Activated naive CD4-positive, alpha-beta T cell treated with anti-CD3 and anti-CD28 coated beads for 36 hours (primary cell): ENCODE data around the gene ONECUT1. TPM values are rescaled to one million over a fixed set of nuclear protein-coding genes. Genes with fewer than 3 reads are reported as not detected.

Experiments used
- CTCF ChIA-PET: fragments of 350-600 bp; sonication (Branson Sonifier 250); formaldehyde crosslinking; loops from one replicate; lab custom pipeline; 2021; ENCODE audit warnings: antibody characterized with exemption; lab: Charles Lee
- DNase-seq: peaks from one replicate; pipeline ENCODE4 v3.0.0-alpha.2; 2020
- H3K27ac Mint-ChIP-seq: one replicate; pipeline ENCODE4 v1.8.0; 2021; ENCODE audit warnings: mild to moderate bottlenecking, mixed read lengths
- H3K27me3 Mint-ChIP-seq: one replicate; pipeline ENCODE4 v1.8.0; 2021; ENCODE audit warnings: low read depth, mixed read lengths
- H3K36me3 Mint-ChIP-seq: one replicate; pipeline ENCODE4 v1.8.0; 2021; ENCODE audit warnings: low read depth, mixed read lengths
- H3K4me1 Mint-ChIP-seq: one replicate; pipeline ENCODE4 v1.8.0; 2021; ENCODE audit warnings: low read depth, mixed read lengths
- H3K4me3 Mint-ChIP-seq: one replicate; pipeline ENCODE4 v1.8.0; 2021; ENCODE audit warnings: mild to moderate bottlenecking, moderate library complexity, mixed read lengths
- H3K9me3 Mint-ChIP-seq: one replicate; pipeline ENCODE4 v1.8.0; 2021; ENCODE audit warnings: mixed read lengths
- intact Hi-C: fragments of 100-400 bp; cut with micrococcal nuclease; formaldehyde crosslinking; loops from one replicate; pipeline ENCODE4 v1.15.1; 2023
- total RNA-seq, 2 experiments: library from RNA; stranded (reverse); gene quantifications; one replicate each; pipeline ENCODE4 v1.2.3, GENCODE V29; 2021

ONECUT1 gene
- total RNA-seq, 2 experiments from 2014 or later = not detected

- no peak overlapping the region for H3K27ac Mint-ChIP-seq
- peaks cover 19% of the 10 kb centered on the region for H3K27me3 Mint-ChIP-seq
- DNase-seq = no peak
- CTCF ChIA-PET = no interaction called here
- no peaks in the 10 kb centered on the region for H3K9me3 Mint-ChIP-seq
- H3K4me1 Mint-ChIP-seq = no peaks in the 10 kb centered on the region
- H3K36me3 Mint-ChIP-seq = no peaks in the 10 kb centered on the region
- intact Hi-C loops = no loop called here
- no peak overlapping the region for H3K4me3 Mint-ChIP-seq
Measured at GRCh38 chr15:52764731-52765130, 25.4 kb downstream of the ONECUT1 start.

DNA sequence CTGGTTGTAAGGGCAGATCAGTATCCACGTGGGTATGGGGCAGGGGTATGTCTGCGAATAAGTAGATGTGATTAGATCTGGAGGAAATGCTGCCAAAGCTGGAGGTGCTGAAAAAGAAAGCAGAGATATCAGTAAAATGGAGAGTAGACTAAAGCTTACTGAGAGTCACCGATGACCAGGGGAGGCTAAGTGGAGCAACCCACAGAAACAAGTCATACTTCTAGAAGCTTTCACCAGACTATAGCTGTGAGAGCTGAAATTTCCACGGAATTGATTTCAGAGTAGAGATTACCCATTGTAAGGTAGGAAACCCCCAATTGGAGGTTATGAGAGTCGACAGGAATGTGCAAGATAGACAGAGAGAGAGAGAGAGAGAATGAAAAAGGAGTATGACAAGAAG, 27.5 kb downstream of the ONECUT1 start:
- H3K27ac Mint-ChIP-seq = no peak overlapping the region
- intact Hi-C loops = no loop called here
- DNase-seq = no peak
- no peaks in the 10 kb centered on the region for H3K4me1 Mint-ChIP-seq
- peaks cover 9% of the 10 kb centered on the region for H3K27me3 Mint-ChIP-seq
- CTCF ChIA-PET = no interaction called here
- no peak overlapping the region for H3K4me3 Mint-ChIP-seq
- no peaks in the 10 kb centered on the region for H3K9me3 Mint-ChIP-seq
- no peaks in the 10 kb centered on the region for H3K36me3 Mint-ChIP-seq

DNA sequence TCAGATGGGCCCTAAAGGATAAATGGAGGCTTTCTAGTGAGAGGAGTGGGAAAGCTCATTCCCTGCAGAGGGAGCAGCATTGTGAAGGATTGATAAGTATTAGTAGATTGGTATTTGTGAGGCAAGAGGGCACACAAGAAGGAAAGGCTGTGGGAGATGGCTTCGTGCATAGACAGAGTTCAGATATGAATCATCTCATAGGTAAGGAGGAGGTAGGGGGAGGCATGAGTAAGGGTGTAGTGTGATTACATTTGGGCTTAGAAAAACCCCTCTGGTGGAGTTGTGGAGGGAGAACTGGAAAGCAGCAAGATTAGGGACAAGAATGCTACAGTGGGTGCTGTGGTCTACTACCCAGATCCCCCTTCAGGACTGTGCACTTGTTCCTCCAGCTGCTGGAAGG, 29.6 kb downstream of the ONECUT1 start:
- DNase-seq = no peak
- Mint-ChIP-seq H3K36me3 (no peaks in the 10 kb centered on the region), H3K27me3 (peaks cover 7% of the 10 kb centered on the region), H3K9me3 (no peaks in the 10 kb centered on the region), H3K27ac (no peak overlapping the region), H3K4me1 (no peaks in the 10 kb centered on the region), H3K4me3 (no peak overlapping the region)
- intact Hi-C loops = no loop called here
- CTCF ChIA-PET = no interaction called here

DNA sequence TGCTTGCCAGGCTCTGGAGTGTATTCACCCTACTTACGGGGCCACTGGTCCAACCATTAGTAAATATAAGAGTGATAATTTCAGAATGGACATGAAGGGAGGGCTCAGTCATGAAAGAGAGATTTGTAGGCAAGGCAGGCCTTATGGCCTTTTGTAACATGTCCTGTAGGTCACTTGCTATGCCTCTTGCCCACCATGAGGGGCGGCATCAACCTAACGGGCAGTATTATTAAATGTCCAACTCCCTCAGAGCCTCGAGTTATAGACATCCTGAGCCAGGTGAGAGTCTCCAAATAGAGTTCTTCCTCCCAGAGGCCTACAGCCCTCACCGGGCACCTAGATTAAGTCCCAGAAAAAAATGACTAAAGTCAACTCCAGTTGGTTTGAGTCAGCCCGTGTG, 30.2 kb downstream of the ONECUT1 start:
- H3K9me3 Mint-ChIP-seq = no peaks in the 10 kb centered on the region
- H3K27ac Mint-ChIP-seq = no peak overlapping the region
- CTCF ChIA-PET = interaction anchor here (0.6 kb wide), 1 partner anchor 126 kb away, joined by 3 read pairs; no protein-coding TSS in a partner anchor
- no peaks in the 10 kb centered on the region for H3K36me3 Mint-ChIP-seq
- H3K4me3 Mint-ChIP-seq = no peak overlapping the region
- intact Hi-C loops = no loop called here
- H3K4me1 Mint-ChIP-seq = no peaks in the 10 kb centered on the region
- peaks cover 5% of the 10 kb centered on the region for H3K27me3 Mint-ChIP-seq
- DNase-seq = no peak

- intact Hi-C loops = no loop called here
- Mint-ChIP-seq H3K9me3 (no peaks in the 10 kb centered on the region), H3K27me3 (peaks cover 8% of the 10 kb centered on the region), H3K36me3 (no peaks in the 10 kb centered on the region), H3K4me1 (no peaks in the 10 kb centered on the region), H3K27ac (no peak overlapping the region), H3K4me3 (no peak overlapping the region)
- CTCF ChIA-PET = no interaction called here
- no peak for DNase-seq
Measured at GRCh38 chr15:52757496-52757895, 32.6 kb downstream of the ONECUT1 start.

GRCh38 chr15:52751522-52751921, 38.6 kb downstream of the ONECUT1 start:
- peaks cover 17% of the 10 kb centered on the region for H3K27me3 Mint-ChIP-seq
- DNase-seq = no peak
- CTCF ChIA-PET = no interaction called here

DNA sequence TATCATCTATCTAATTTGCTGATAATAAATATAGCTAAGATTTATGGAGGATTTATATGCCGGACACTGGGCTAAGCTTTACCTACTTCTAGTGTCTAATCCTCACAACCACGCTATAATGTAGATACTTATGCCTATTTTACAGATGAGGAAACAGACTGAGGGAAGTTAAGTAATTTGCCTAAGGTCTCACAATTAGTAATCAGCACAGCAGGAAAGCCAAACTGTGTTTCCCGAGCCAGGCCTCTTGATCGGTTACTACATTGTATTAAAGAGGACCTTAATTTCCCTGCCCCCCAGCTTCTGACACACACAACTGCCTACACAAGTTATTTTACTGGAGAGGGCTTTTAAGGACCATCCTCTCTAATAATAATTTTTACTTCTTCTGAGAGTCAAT, 40.9 kb downstream of the ONECUT1 start:
- CTCF ChIA-PET = no interaction called here
- DNase-seq = no peak
- Mint-ChIP-seq H3K27ac (no peak overlapping the region), H3K36me3 (no peaks in the 10 kb centered on the region), H3K9me3 (no peaks in the 10 kb centered on the region), H3K4me3 (no peak overlapping the region), H3K27me3 (peaks cover 13% of the 10 kb centered on the region), H3K4me1 (no peaks in the 10 kb centered on the region)
- intact Hi-C loops = no loop called here

More at GRCh38 chr15:52751522-52751921, 38.6 kb downstream of the ONECUT1 start:
- intact Hi-C loops = no loop called here
- H3K4me3 Mint-ChIP-seq = no peak overlapping the region
- no peak overlapping the region for H3K27ac Mint-ChIP-seq
- no peaks in the 10 kb centered on the region for H3K36me3 Mint-ChIP-seq
- no peaks in the 10 kb centered on the region for H3K4me1 Mint-ChIP-seq
- H3K9me3 Mint-ChIP-seq = no peaks in the 10 kb centered on the region

DNA sequence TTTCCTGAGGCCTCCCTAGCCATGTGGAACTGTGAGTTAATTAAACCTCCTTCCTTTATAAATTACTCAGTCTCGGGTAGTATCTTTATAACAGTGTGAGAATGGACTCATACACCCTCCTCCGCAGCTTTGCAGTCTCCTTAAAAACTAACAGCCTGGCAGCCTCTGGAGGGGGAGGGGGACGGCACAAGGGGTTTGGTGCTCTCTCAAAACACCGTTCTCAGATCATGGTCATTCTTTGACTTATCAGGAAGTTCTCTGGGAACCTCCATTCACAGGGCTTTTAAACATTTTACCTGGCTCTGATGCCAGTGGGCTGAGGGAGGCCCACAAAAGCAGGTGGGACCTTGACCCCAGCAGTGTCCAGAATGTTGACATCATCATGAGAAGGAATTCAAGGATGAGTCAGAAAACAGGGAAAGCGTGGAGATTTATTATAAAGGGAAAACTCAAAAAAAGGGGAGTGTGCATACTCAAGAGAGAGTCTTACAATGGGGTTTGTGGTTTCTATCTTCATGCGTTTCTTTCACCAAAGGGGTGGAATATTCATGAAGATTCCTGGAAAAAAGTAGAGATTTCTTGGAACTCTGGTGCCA, 43.9 kb downstream of the ONECUT1 start:
- Mint-ChIP-seq H3K36me3 (no peaks in the 10 kb centered on the region), H3K4me1 (no peaks in the 10 kb centered on the region), H3K4me3 (no peak overlapping the region), H3K9me3 (no peaks in the 10 kb centered on the region), H3K27ac (no peak overlapping the region), H3K27me3 (peaks cover 9% of the 10 kb centered on the region)
- CTCF ChIA-PET = no interaction called here
- intact Hi-C loops = no loop called here
- no peak for DNase-seq

DNA sequence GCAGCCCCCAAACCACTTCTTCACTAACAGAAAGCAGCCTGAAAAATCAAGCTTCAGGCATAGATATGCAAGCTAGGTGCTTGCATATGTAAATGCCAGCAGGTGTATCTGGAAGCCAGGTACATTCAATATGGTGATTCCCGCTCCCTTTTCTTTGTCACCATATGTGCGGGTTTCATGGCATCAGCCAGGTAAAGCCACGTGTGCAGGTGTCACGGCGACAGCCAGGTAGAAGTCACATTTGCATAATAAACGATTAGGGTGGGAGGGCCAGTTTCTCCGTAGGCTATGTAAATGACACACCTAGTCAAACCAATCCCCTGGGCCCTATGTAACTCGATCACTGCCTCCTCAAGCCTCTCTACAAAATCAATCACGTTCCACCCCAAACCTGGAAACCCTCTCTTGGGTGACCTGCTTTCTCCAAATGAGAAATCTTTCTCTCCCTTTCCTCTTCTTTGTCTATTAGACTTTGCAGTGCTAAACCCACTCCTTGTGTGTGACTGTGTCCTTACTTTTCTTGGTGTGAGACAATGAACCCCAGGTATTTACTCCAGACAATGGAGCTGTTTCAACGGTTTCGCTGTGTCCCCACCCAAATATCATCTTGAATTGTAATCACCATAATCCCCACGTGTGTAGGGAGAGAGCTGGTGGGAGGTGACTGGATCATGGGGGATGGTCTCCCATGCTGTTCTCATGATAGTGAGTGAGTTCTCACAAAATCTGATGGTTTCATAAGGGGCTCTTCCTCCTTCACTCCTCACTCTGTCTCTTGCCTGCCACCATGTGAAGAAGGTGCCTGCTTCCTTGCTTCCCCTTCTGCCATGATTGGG, 44.6 kb downstream of the ONECUT1 start:
- CTCF ChIA-PET = no interaction called here
- Mint-ChIP-seq H3K36me3 (no peaks in the 10 kb centered on the region), H3K27me3 (peaks cover 5% of the 10 kb centered on the region), H3K4me1 (no peaks in the 10 kb centered on the region), H3K4me3 (no peak overlapping the region), H3K27ac (no peak overlapping the region), H3K9me3 (no peaks in the 10 kb centered on the region)
- no peak for DNase-seq
- intact Hi-C loops = no loop called here

DNA sequence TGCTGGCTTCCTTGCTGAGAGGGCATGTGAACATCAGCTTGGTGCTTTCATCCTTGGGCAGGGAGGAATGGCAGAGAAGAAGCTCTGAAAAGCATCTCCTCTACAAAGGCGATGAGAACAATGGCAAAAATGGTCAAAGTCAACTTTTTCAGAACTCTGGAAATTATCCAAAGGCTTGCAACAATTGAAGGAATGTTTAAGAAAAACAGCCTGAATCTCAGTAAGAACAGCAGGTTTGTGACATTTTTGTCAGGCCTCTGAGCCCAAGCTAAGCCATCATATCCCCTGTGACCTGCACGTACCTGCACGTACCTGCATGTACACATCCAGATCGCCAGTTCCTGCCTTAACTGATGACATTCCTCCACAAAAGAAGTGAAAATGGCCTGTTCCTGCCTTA, 51.8 kb downstream of the ONECUT1 start:
- CTCF ChIA-PET = interaction anchor here (0.9 kb wide), 1 partner anchor 10 kb away, joined by 3 read pairs; no protein-coding TSS in a partner anchor
- no peaks in the 10 kb centered on the region for H3K36me3 Mint-ChIP-seq
- no peaks in the 10 kb centered on the region for H3K4me1 Mint-ChIP-seq
- intact Hi-C loops = no loop called here
- H3K4me3 Mint-ChIP-seq = no peak overlapping the region
- H3K9me3 Mint-ChIP-seq = no peaks in the 10 kb centered on the region
- no peak for DNase-seq
- H3K27ac Mint-ChIP-seq = no peak overlapping the region
- H3K27me3 Mint-ChIP-seq = no peaks in the 10 kb centered on the region

DNA sequence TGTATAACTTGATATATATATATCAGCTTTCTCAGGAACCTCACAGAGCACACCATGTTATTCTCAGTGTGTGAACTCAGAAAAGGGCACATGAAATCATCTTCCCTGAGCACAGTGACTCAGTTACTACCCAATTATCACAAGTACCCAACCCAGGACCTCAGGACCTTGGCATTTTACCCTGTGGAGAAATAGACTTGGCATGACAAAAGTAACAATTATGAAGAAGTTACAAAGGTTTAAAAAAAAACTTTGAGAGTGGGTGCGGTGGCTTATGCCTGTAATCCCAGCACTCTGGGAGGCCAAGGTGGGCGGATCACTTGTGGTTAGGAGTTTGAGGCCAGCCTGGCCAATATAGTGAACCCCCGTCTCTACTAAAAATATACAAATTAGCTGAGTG, 52.4 kb downstream of the ONECUT1 start:
- CTCF ChIA-PET = interaction anchor here (0.8 to 1.0 kb wide), 3 partner anchors 10 to 409 kb away, joined by 3 to 4 read pairs (median 3); no protein-coding TSS in a partner anchor
- intact Hi-C loops = no loop called here
- DNase-seq = no peak
- H3K27ac Mint-ChIP-seq = no peak overlapping the region
- no peaks in the 10 kb centered on the region for H3K4me1 Mint-ChIP-seq
- no peaks in the 10 kb centered on the region for H3K27me3 Mint-ChIP-seq
- H3K9me3 Mint-ChIP-seq = no peaks in the 10 kb centered on the region
- H3K36me3 Mint-ChIP-seq = no peaks in the 10 kb centered on the region
- no peak overlapping the region for H3K4me3 Mint-ChIP-seq

DNA sequence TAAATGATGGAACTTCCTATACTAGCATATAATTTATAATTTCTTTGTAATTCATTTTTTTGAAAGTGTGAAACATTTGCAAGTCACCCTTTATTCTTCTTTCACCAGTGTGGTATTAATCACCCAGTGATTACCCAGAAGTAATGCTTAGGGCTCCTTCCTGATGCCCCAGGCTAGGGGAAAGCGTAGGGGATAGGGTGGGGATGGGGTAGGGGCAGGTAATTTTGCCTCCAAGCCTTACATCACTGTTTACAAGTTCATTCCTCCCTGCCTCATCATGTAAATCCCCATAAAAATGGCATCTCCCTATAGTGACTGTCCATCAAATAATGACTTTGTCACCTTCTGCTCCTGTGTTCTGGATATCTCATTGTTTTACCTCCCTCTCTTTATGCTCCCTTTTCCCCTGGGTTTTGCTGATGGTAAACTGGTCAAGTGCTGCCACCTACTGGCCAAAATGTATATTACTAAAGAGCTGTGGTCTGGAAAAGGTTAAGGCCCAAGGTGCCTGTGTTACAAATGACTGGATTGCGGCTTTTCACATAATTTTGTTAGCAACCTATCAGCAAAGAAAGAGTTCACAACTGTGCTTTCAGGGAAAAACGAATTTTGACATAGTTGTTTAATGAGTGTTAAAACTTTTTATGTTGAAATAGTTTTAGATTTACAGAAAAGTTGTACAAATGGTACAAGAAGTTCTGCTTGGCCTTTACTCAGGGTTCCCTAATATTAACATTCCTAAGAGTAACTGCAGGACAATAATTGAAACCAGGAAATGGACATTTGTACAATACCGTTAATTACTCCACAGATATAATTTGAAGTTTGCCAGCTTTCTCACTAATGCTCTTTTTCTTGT, 54.7 kb downstream of the ONECUT1 start:
- Mint-ChIP-seq H3K36me3 (no peaks in the 10 kb centered on the region), H3K4me3 (no peak overlapping the region), H3K27ac (no peak overlapping the region), H3K27me3 (no peaks in the 10 kb centered on the region), H3K4me1 (peaks cover 11% of the 10 kb centered on the region), H3K9me3 (no peaks in the 10 kb centered on the region)
- intact Hi-C loops = loop anchor here (1.0 to 2.0 kb wide), 3 partner anchors 404 to 753 kb away; no protein-coding TSS in a partner anchor
- CTCF ChIA-PET = interaction anchor here (0.7 to 3.5 kb wide), 15 partner anchors 56 to 502 kb away, joined by 3 to 48 read pairs (median 4); no protein-coding TSS in a partner anchor
- DNase-seq = peak; percentile 84
